ENCODE measurements around the gene ANKRA2.

ANKRA2 gene, protein sequence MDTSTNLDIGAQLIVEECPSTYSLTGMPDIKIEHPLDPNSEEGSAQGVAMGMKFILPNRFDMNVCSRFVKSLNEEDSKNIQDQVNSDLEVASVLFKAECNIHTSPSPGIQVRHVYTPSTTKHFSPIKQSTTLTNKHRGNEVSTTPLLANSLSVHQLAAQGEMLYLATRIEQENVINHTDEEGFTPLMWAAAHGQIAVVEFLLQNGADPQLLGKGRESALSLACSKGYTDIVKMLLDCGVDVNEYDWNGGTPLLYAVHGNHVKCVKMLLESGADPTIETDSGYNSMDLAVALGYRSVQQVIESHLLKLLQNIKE

DNA sequence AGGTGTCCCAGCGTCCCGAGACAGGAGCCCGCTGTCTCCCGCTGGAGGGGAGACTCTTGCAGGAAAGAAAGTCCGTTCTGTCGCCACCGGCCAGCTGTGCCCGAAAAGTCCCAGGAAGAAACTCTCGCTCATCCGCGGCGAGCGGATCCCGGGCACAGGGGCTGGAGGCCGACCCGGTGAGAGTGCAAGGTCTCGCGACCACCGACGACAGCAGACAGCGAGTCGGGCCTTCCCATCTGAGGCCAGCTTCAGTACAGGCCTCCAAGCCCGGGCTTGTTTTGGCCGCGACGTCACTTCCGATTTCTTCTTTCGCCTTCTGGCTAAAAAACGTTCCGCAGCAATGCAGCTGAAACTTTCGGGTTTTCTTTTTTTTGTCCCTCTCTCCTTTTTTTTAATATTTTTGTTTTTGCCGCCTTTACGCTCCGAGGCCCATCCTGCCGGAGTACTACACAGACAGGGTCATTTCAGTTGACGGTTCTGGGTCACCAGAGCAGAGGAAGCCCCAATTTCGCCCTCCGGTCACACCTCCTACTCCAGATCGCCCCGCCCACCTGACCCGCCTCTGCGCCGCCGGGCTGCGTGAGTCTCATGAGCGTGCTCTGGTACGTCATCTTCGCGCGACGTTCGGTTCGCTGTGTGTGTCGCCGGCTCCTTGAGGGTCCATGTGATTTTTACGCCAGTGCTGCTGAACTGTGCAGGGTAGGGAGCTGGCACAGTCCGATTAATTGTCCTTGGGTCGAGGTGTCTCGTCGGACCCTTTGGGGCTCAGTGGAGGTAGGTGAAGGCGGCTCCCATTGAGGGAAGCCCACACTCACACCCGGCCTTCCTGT lies at the start of gene ANKRA2, which contains the start of gene UTP15:
Gene ANKRA2, minus strand, starts transcription at position 501 of the 830 bp plus-strand sequence. CDS start 2,758 bp downstream, outside the sequence.
Gene UTP15, plus strand, starts transcription at position 605 of the 830 bp plus-strand sequence. CDS start 1,602 bp downstream, outside the sequence.
- peak; percentile 97 to 99 for DNase-seq (ENCODE audit: low read depth in 1 of 2, low spot score in 1 of 2)

DNA sequence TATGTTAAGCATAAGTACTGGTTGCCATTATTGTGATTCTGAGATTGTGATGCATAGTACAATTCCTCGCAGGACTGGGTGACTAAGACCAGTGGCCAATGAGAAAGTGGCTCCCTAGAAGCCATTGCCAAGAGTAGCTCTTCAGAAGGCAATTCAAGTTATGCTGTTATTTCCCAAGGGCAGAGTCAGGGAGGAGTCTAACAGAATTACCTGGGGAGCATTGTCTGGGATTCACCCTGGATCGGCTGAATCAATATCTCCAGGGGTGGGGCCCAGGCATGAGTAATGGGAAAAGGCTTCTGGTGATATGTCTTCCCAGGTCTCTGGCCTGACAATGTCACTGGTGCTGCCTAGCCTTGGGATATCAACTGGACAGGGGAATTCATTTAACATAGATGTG lies 49.6 kb upstream of the ANKRA2 start:
- no peak for DNase-seq (ENCODE audit: low read depth in 1 of 2, low spot score in 1 of 2)

DNA sequence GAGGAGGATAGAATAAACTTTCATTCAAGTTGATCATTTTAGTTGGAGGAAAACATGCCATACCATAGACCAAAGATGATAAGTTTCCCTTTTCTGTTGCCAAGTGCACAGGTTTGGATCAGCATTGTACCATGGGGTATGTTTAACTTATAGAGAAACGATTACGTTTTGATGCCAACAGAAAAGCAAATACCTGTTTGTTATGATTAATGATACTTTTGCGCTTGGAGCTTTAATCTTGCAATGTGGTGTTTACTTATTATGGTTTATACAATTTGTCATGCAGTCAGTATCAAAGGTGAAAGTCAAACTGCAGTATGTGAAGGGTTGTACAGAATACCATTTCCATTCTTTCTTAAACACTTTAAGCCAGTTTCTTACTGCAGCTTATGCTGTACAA lies 47.4 kb upstream of the ANKRA2 start:
- DNase-seq (ENCODE audit: low read depth in 1 of 2, low spot score in 1 of 2): no peak

DNA sequence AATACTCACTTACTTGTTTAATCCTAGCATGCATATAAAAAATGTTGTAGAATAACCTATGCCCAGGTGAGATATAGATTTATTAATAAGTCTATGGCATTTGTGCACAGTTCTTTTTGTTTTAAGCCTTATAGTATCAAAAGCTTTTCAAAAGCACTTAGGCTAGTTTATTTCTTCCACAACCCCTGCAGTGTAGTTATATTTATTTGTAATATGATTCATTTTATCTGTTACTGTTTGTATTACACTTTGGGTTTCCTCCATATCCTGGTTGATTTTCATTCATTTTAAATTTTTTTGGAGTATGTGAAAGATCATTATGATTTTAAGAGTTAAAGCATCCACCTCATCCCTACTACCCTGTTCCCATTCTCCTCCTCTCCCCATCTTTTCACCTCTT lies 41.8 kb upstream of the ANKRA2 start:
- no peak for DNase-seq (ENCODE audit: low read depth in 1 of 2, low spot score in 1 of 2)

DNA sequence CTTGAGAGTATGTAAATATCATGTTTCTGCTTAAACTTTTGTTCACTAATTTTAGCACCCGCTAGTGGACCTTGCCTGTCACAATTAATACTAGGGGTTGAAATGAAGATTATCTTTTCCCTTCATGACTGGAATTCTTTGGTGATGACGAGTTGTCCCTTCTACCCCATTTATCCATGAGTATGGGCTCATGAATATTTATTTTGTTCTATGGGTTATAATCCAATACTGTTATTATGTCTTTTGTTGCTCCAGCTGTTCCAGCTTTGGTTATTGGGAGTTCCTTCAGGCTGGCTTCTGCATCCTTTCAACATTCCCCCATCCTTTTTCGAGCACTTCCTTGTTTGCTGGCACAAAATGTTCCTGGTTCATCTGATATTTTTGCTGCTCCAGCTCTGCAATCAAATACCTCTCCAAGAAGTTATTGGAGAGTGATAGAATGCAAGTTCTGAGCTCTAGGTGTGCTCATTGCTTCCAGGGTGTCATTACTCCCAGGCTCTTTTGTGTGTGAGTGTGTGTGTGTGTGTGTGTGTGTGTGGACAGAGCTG lies 40.8 kb upstream of the ANKRA2 start:
- DNase-seq (ENCODE audit: low read depth in 1 of 2, low spot score in 1 of 2): no peak

DNA sequence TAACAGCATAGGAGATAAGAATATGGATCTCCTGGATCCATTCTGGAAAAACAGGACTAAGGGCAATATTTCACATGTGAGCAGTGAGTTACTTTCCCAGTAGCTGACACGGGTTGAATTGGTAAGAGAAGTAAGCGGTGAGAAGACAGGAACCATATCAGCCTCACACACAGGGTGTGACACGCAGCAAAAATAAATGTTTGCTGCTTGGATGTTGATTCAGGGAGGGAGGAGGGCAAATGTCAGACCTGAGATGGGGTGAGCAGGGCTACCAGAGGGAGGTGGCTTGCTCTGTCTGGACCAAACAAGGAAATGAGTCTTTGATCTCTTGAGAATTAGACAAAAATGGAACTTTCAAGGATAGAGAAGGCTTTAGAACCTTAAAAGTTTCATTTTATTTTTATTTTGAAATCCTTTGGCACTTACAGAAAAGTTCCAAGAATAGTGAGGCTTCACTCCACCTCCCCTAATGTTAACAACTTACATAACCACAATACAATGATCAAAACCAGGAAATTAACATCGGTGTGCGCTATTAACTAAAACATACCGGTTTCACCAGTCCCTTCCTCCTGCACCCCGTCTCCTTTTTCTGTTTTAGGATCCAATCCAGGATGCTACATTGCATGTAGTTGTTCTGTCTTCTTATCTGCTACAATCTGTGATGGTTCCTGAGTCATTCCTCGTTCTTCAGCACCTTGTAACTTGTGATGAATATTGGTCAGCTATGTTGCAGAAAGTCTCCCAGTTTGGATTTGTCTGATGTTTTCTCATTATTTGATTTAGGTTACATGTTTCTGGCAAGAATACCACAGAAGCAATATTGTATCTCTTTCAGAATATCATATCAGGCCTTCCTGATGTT lies 40.0 kb upstream of the ANKRA2 start:
- DNase-seq (ENCODE audit: low read depth in 1 of 2, low spot score in 1 of 2): no peak

DNA sequence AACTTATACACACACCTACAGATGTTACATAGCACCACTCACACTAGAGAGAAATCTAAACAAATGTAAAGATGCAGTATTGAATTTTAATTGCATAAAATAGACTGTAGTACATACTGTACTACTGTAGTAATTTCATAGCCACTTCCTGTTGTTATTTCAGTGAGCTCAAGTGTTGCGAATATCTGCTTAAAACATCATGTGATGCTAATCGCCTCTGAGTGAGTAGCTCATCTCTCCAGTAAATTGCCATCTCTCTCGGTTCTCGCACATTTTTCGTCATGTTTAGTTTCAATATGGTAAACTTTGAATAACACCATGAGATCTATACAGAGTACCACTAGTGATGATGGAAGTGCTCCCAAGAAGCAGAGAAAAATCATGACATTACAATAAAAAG lies 38.6 kb upstream of the ANKRA2 start:
- DNase-seq (ENCODE audit: low read depth in 1 of 2, low spot score in 1 of 2): no peak

DNA sequence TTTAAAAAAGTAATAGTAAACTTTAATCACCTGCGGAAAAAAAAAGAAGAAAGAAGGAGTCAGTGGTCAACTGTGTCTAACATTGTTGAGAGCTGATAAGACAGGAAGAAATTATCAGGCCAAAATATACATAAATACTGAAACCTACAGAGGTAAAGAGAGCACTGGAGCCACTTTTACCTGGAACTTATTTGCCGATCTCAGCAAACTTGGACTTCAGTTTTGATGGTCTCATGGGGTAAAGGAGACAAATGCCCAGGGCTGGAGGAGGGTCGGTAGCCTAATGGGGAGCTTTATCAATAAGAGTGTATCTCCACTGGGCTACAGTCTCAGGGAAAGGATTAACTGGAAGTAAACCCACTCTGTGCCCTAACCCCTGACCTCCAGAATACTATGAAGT lies 33.9 kb upstream of the ANKRA2 start:
- DNase-seq (ENCODE audit: low read depth in 1 of 2, low spot score in 1 of 2): no peak

DNA sequence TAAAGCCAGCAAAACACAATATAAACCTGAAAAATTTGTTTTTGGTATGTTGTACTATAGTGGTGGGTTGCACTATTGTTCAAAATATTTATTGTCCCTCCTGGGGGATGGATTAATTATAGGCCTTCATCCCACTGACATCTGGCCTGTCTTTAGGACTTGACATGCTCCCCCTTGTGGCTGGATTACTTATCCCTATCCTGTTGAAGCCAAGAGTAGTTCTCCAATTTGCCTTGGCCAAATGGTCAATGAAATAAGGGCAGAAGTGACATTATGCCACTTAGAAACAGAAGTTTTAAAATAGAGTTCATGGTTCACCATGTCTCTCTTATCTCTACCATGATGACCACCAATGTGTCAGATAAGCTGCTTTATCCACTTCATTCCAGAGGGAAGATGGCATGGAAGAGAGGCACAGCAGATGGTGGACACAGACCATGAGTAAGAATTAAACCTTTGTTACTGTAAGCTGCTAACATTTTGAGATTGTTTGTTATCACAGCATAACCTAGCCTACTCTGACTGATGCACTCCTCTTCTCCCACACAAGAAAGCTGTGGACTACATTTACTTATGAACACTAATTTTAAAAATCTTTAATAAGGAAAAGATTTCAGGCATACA lies 31.4 kb upstream of the ANKRA2 start:
- DNase-seq (ENCODE audit: low read depth in 1 of 2, low spot score in 1 of 2): no peak

DNA sequence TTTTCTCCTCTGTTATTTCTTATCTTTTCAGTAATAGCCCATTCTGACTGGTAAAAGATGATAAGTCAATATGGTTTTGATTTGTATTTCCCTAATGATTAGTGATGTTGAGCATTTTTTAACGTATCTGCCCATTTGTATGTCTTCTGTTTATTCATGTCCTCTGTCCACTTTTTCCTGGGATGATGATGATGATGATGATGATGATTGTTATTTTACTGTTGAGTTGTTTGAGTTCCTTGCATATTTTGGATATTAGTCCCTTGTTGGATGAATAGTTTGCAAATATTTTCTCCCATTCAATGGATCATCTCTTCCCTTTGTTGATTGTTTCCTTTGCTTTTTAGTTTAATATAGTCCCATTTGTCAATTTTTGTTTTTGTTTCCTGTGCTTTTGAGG lies 27.1 kb upstream of the ANKRA2 start:
- no peak for DNase-seq (ENCODE audit: low read depth in 1 of 2, low spot score in 1 of 2)

DNA sequence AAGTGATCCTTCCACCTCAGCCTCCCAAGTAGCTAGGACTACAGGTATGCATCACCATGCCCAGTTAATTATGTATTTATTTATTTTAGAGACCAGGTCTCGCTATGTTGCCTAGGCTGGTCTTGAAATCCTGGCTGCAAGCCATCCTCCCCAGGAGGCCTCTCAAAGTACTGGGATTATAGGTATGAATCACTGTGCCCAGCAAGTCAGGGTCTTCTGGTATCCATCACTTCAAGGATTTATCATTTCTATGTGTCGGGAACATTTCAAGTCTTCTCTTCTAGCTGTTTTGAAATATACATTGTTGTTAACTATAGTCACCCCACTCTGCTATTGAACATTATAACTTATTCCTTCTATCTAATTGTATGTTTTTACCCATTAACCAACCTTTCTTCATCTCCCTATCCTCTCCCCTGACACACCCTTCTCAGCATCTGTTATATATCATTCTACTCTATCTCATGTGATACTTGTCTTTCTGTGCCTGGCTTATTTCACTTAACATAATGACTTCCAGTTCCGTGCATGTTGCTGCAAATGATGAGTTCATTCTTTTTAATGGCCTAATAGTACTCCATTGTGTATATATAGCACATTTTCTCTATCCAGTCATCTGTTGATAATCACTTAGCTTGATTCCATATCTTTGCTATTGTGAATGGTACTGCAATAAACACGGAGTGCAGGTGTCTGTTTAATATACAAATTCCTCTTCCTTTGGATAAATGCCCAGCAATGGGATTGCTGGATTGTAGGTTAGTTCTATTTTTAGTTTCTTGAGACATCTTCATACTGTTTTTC lies 26.5 kb upstream of the ANKRA2 start:
- DNase-seq (ENCODE audit: low read depth in 1 of 2, low spot score in 1 of 2): no peak

DNA sequence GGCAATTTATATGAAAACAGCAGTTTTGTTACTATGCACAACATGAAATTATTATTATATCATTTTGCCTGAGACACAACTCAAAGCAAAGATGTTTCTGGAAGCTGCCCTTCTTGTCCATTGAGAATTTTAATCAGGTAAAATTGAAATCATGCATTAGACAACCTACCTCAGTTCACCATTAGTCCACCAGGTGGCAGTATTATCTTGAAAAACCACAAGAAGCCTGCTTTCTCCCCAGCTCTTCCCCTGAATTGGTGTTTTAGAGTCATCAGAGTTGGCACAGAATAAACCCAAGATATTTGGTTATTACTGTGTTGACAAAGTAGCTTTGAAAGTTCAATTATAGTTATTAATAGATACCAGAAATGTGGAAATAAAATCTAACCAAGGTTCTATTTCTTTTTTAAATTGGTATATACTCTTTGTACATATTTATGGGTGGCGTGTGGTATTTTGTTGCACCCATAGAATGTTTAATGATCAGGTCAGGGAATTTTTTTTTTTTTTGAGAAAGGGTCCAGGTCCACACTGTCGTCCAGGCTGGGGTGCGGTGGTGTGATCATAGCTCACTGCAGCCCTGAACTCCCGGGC lies 25.8 kb upstream of the ANKRA2 start:
- peak in 1 of 2 donors; percentile 2 for DNase-seq (ENCODE audit: low read depth in 1 of 2, low spot score in 1 of 2)

DNA sequence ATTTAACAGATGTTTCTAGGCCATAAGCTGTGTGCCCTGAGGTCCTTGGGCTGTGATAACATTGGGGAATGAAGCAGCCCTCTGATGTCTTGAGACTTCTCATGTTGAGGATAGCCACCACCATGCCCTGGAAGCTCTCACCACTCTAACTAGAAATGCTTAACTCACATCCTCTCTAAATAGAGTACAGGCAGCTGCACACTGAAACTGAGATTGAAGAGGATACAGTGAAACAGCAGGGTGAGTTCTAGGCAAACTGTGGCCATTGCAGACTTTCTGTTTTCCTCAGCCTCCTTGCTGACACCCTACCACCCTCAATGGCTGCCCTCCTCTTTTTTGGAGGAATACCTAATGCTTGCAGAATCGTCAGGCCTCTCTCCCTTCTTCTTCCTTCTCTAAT lies 22.5 kb upstream of the ANKRA2 start:
- no peak for DNase-seq (ENCODE audit: low read depth in 1 of 2, low spot score in 1 of 2)

DNA sequence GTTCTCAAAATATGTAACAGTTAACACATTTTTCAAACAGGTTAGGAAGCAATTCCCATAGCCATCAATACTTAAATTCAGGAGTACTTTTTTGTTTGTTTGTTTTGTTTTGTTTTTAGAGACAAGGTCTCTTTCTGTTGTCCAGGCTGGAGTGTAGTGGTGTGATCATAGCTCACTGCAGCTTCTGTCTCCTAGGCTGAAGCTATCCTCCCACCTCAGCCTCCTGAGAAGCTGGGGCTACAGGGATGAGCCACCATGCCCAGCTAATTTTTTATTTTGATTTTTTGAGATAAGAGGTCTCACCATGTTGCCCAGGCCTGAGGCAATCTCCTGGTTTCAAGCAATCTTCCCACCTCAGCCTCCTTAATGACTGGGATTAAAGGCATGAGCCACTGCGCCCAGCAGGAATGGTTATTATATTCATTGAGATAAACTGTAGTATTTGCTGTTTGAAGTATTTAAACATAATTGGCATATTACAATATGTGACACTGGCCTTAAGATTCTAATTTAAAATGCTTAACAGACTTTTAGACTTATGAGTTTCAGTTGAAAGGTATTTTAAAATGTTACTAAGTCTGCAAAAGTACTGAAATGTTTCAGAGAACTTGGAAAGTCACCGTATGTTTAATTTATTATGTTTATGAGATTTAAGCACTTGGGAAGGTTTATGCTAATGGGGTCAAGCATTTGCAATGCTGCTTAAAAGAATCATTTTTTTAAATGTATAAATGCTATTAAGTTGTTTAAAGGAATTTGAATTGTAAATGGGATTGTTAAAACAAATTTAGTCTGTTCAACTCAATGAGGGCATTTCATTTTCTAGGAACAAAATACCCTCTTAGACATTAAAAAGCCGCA lies 17.1 kb upstream of the ANKRA2 start:
- no peak for DNase-seq (ENCODE audit: low read depth in 1 of 2, low spot score in 1 of 2)

DNA sequence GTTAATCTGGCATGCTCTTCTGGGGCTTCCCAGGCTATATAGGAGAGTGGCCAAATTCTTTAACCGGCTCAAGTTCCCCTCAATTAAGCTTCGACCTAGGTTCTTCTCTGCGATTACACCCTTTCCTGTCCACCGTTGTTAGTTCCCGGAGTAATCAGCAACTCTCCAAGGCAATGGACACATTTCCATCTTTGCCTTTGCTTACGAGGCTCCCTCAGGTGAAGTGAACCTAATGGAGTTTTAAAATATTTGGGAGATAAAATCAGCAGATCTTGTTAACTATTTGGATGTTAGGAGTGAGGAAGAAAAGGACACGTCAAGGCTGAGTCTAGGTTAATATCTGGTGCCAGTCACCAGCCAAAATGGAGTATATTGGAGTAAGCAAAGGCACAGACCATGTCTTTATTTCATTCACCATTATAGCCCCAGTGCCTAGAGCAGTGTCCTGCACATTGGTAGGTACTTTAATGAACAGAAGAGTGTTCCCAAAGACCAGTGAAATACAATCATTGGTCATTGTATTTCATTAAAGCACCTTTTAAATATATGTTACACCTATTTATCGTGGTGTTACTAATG lies 619 bp upstream of the ANKRA2 start:
- DNase-seq (ENCODE audit: low read depth in 1 of 2, low spot score in 1 of 2): no peak

DNA sequence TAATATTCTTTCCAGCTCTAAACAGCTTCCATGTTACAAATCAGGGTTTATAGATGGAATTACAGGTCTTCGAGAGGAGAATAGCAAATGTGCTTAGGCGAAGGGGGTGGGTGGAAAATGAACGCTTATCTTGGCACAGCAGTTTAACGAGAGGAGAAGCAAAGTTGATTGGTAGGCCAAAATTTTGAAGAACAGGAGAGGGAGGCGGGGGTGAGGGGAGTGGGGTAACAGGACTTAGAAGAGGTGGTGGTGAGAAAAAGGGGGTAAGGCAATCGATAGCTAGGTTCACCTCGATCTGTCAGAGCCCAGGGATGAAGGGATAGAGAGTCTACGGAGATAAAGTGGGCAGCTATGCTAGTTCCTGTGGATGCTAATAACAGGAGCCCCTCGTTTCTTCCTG lies 764 bp downstream of the ANKRA2 start:
- DNase-seq (ENCODE audit: low read depth in 1 of 2, low spot score in 1 of 2): no peak

DNA sequence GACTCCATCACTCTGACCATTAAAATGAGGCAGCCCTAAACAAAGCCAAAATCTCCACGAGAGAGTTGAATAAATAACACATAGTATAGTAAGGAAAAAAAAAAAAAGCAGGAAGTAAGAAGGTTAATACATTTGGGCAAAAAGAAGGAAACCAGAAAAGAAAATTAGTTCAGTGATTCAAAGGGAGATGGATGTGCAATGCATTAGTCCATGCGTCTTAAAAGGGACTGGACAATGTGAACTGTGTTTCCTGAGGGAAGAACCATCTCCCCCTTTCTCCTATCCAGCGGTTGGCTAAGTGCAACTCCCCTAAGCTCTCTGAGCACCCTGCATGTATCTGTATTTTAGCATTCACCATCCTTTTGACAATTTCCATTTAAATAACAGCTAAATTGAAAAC lies 1.4 kb downstream of the ANKRA2 start:
- DNase-seq (ENCODE audit: low read depth in 1 of 2, low spot score in 1 of 2): no peak

DNA sequence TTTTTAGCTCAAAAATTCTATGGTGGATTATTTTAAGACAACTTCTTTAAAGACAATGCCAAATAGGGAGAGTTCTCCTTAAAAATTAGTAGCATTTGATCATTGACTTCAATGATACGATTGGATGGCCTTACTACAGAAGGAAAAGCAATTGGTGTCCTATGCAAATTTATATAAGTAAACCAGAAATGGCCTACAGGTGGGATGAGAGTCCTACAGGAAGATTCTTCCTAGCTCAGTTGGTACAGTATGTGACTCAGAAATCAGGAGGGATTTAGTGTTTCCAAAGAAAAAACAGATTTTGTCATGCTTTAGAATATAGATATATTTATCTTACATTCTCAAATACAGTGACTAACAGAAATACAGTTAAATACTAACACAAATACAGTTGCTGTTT lies 6.5 kb downstream of the ANKRA2 start:
- no peak for DNase-seq (ENCODE audit: low read depth in 1 of 2, low spot score in 1 of 2)

All from activated T-helper 1 cell treated with anti-CD3 and anti-CD28 coated beads, Interleukin-2, amount 50 U/mL, for 16 hours (primary cell).